ACHN (cell line): Measurements from ENCODE around the gene KCNJ14.
"Not testable (repeated sequence)": the region's sequence is repeated elsewhere in the genome, so short reads cannot be mapped to it uniquely, and the experiment has no call there.

ENCODE experiments used
- DNase-seq: peaks from one replicate; pipeline ENCODE4 v3.0.0-alpha.2; 2015
- in situ Hi-C: cut with HindIII; loops from 2 replicates; pipeline ENCODE4 v1.10.0; 2017; ENCODE audit warnings: low sequenced_read_pairs, low pct_ligation_motif_present, low pct_unique_long_range_greater_than_20kb

Gene KCNJ14

DNA sequence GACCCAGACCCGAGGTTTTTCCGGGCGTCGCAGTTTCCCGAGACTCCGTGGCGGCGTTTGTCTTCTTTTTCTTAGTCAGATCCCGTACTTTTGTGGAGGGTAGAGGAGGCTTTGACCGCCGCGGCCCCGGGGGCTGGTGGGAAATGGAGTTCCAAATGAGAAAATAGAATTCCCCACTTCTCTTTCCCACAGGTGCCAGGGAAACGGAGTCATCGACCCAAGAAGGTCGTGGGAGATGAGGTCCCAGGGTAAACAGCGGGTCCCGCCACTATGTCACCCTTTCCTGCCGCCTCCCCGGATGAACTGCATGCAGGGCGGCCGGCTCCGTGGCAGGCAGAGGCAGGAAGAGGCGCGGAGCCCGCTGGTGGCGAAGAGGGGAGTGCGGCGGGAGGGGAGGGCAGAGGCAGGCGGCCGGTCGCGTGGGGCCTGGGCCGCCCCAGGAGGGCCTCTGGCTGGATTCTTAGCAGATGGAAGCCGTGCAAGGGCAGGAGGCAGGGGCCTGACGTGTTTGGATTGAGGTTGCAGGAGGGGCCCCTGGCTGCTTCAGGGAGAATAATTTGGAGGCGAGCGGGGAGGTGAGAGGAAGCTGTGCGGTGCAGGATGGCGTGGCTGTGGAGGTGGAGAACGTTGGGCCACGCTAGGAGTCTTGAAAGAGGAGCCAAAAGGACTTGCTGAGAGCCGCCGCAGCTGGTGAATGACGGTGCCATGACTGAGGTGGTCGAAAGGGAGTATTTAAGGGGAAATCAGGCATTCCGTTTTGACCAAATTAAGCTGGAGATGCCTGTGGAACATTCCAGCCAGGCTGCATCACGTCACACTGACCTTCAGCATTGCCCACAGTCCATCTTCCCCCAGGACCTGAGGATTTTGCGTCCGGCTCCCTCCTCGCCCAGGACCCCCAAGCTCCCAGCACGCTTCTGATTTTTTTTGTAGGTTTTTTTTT, 25.5 kb downstream of the KCNJ14 start:
- no peak for DNase-seq
- in situ Hi-C loops: no loop called here

DNA sequence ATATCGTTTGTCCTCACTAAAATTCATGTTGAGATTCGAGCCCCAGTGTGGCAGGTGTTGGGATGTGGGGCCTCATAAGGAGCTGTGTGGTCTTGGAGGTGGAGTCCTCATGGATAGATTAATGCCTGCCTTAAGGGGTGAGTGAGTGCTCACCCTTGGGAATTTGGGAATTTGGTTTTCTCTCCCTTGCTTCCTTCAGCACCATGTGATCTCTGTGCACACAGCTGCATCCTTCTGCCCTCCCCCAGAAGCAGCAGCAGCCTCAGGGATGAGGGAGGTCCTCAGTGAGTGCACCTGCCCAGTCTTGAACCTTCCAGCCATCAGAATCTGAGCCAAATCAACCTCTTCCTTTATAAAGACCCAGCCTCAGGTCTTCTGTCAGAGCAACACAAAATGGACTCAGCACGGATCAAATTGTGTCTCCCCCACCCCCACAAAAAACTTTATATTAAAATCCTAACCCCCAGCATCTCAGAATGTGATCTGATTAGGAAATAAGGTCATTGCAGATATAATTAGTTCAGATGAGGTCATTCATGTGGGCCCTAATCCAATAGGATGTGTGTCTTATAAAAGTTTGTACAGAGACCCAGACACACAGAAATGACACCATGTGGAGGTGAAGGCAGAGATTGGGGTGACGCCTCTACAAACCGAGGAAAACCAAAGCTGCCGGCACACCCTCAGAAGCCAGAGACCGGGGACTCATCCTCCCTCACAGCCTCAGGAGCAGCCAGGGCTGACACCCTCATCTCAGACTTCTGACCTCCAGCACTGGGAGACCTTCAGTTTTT, 26.7 kb downstream of the KCNJ14 start:
- in situ Hi-C loops: no loop called here
- no peak for DNase-seq

DNA sequence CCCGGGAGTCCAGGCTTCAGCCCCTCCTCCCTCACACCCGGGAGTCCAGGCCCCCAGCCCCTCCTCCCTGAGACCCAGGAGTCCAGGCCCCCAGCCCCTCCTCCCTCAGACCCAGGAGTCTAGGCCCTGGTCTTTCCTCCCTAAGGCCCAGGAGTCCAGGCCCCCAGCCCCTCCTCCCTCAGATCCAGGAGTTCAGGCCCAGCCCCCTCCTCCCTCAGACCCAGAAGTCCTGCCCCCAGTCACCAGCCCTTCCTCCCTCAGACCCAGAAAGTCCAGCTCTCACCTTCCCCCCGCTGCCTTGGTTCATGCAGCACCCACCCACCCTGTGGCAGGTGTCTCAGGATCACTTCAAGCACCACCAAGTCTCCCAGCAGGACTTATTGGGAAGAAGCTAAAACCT, 27.9 kb downstream of the KCNJ14 start:
- DNase-seq: no peak
- in situ Hi-C loops: no loop called here

DNA sequence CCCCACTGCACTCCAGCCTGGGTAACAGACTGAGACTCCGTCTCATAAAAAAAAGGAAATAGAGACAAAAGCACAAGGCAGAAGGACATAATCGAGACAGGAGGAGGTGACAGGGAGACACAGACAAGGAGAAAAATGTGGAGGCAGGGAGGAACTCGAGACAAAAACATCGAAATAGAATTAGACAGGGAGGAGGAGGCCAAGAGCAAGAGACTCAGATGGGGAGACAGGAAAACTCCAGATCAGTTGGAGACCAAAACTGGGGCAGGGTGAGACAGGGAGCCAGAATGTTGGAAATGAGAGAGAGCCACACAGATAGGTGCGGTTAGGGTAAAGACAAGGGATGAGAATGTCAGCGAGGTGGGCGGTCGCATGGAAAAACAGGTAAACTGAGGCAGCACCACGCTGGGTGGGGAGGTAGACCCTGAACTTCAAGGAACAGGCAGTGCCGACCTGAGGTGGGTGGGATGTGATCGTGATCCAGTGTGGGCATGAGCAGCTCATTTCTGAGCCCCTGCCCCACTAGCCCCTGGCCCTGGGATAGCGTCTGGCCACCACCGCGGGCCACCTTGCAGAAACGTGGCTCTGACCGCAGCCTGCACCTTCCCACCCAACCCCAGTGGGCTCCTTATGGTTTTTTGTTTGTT, 29.0 kb downstream of the KCNJ14 start:
- no peak for DNase-seq
- in situ Hi-C loops: no loop called here

DNA sequence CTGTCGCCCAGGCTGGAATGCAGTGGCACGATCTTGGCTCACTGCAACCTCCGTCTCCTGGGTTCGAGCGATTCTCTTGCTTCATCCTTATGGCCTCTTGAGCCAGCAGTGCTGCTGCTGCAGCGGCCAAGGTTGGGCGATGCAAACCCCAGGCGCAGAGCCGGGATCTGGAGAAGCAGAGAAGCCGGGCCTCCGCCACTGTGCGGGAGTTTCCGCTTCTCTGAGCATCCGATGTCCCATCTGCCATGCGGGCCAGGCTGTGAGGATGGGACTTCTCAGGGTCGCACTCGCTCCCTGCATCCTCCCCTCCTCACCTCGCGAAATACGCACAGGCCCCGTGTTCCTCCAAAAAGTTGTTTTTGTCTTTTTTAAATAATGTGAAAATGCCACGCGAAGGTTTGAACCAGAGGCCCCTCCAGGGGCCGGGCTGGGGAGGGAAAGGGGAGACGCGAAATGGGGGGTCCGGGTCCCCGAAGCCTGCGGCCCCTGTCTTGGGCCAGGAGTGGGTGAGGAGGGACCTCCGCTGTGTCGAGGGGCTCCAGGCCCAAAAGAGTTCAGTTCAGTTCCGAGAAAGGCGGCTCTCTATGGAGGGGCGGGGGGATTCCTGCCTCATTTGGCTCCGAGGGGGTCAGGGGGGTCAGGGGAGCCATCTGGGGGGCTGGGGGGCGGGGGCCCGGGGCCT, 29.7 kb downstream of the KCNJ14 start:
- in situ Hi-C loops: no loop called here
- DNase-seq: no peak

DNA sequence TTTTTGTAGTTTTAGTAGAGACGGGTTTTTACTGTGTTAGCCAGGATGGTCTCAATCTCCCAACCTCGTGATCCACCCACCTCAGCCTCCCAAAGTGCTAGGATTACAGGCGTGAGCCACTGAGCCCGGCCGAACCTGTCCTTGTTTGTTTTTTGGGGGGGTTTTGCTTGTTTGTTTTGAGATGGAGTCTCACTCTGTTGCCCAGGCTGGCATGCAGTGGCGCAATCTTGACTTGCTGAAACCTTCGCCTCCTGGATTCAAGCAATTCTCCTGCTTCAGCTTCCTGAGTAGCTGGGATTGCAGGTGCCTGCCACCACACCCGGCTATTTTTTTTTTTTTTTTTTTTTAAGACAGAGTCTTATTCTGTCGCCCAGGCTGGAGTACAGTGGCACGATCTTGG, 31.3 kb downstream of the KCNJ14 start:
- DNase-seq, in situ Hi-C loops: not testable (repeated sequence)

DNA sequence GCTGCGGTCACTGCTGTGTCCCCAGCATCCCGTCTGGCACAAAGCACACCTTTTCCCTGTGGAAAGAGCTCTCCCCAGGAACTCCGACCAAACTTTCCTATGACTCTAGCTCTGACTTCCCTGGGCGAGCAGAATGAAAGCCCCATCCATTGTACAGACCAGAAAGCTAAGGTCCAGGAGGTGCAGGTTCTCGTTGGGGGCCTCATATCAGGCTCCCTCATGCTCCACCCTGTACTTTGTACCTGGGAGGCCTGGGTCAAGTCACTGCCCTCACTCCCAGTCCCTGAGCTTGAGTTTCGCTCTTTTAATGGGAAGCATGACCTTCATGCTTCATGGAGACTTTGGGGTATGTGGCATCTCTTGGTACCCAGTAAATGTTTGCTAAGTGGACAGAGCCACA, 32.2 kb downstream of the KCNJ14 start:
- in situ Hi-C loops: no loop called here
- DNase-seq: no peak

DNA sequence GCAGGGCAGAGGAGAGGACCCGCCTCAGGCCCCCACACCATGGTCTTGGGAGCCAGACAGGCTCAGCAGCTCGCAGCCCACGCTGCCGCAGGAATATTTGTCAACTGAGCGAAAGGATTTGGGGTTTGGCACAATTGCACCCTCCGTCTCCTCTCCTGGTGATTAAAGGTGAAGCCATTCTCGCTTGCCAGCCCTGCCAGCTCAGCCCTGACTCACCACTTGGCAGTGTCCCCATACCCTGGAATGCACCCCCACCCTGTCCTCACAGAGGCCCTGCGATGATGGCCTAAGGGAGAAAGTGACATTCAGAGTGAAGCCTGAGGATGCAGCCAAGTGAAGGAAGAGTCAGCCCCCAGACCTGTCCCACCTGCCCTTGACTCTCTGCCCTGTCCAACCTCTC, 32.6 kb downstream of the KCNJ14 start:
- peak; percentile 87 for DNase-seq

DNA sequence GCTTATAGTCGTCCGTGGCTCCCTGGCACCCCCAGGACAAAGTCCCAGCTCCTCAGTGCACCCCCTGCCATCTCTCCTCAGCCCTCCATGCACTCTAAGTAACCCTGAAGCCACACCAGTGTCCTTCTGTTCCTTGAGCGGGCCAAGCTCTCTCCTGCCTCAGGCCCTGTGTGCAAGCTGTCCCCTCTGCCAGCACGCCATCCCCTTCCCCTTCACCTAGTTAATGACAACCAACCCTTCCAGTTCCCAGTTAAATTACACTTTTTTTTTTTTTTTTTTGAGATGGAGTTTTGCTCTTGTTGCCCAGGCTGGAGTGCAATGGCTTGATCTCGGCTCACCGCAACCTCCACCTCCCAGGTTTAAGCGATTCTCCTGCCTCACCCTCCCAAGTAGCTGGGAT, 33.1 kb downstream of the KCNJ14 start:
- in situ Hi-C loops, DNase-seq: not testable (repeated sequence)

More for the DNA sequence above, 32.6 kb downstream of the KCNJ14 start:
- in situ Hi-C loops: no loop called here

DNA sequence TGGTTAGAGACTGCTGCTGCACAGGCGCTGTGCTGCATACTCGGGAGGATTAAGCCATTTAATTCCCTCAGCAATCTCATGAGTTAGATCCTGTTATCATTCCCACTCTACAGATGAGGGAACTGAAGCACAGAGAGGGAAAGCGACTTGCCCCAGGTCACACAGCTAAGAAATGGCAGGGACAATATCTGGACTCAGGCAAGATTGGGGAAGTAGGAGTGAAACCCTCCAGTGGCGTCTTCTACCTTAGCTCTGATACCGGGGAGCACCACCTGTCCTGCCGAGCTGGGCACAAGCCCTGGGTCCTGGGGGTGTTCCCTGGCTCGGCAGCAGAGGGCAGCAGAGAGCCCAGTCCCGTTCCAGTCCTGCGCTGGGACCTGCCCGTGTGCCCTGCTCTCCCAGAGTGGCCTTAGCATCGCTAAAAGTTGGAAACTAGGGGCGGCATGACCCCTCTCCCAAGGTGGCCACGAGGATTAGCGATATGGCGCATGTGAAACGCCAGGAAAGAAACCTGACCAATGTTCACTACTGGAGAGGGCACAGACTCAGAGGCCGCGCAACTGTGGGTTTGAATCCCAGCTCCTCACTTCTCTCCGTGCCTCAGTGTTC, 34.3 kb downstream of the KCNJ14 start:
- peak; percentile 61 for DNase-seq

DNA sequence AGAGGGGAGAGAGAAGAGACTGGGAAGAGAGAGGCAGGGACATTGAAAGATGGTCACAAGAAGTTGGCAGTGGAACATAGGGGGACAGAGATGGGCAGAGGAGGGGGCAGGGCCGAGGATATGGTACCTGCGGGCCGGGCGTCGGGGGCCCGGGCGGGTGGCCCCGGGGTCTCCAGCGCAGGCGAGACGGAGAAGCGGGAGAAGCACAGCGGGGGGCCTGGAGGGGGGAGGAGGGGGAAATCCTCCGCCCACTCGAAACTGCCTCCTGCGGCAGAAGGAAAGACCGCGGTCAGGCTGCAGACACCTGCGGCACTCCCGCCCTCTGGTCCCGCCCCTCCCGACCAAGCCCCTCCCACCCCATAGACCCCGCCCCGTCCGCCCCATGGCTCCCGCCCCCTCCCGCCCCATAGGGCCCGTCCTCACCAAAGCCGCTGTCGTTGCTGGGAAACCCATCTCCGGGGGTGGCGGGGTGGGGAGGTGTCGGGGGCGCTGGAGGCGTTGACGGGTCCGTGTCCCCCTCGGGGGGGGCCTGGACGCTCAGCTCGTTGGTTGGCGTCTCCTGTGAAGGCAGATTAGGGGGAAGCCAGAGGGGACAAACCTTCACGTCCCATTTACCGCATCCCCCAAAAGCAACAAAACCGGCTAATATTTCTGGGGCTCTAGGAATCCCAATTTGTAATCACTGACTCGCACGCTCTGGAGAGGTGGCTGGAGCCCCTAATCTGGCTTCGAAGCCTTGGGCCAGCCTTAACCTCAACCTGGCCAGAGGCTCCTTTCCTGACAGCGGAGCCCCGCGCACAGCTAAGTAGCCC, 35.8 kb downstream of the KCNJ14 start:
- in situ Hi-C loops: no loop called here

More for the DNA sequence above, 34.3 kb downstream of the KCNJ14 start:
- in situ Hi-C loops: no loop called here

DNA sequence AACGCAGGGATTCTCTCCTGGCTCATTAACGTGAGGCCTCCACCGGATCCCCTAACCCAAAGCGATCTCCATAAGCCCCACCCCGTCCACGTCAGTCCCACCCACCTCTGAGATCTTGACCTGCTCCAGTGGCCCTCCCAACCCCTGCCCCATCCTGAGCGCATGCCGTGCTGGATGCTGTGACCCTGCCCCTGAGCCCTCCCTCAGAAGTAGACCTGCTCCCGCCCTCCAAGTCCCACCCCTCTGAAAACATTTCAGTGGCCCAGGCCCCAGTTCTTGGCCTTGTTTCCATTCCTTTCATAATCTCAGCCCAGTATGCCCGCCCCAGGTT, 36.4 kb downstream of the KCNJ14 start:
- in situ Hi-C loops: no loop called here
- DNase-seq: no peak

More for the DNA sequence above, 35.8 kb downstream of the KCNJ14 start:
- DNase-seq: peak; percentile 51

DNA sequence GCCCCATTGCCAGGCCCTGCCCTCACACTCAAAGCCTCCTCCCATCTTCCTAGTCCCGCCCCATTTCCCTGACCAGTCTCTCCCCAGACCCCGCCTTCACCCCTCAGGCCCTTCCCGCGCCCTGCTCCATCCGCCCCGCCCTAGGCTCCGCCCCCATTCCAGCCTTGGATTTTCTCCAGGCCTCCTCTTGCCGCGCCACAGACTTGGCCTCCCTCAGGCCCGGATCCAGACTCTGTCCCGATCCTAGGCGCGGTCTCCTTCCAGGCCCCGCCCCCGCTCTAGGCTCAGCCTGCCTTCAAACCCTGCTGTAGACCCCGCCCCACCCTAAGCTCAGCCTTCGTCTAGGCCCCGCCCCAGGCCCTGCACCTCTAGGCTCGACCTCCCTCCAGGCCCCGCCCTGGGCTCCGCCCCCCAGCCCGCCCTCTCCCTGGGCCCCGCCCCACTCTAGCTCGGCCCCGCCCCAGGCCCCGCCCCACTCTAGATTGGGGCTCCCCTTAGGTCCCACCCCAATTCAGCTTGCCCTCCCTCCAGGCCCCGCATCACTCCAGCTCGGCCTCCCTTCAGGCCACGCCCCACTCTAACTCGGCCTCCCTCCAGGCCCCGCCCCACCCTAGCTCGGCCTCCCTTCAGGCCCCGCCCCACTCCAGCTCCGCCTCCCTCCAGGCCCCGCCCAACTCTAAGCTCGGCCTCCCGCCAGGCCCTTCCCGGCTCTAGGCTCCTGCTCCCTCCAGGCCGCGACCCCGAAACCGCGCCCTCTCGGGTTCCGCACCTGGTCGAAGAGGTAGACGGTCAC, 37.7 kb downstream of the KCNJ14 start:
- peak; percentile 94 for DNase-seq

DNA sequence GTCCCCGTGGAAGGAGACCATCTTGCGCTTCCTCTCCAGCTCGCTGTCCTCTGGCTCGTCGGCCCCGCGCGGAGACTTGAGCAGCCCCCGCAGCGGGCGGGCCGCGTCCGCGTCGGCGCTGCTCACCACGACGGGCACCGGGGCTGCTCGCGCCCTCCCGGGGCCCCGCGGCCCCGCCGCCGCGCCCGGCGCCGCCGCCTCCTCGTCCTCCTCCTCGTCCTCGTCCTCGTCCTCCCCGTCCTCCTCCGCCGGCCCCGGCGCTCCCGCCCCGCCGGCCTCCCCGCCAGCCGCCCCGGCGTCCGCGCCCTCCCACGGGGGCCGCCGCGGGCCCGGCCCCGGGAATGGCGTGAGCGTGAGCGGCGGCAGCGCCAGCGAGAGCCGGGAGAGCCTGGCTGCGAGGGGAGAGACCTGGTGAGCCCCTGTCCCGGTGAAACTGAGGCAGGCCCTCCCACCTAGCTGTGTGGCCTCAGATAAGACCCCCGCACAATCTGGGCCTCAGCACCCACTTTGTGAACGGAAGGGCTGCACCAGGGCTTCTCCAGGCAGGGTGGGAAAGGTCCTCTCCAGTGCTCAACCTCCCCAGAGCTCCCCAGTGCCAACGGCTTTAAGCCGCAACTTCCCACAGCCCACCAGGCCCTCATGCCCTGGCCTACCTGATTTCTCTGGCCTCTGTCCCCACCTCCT, 38.5 kb downstream of the KCNJ14 start:
- no peak for DNase-seq
- in situ Hi-C loops: no loop called here

More for the DNA sequence above, 37.7 kb downstream of the KCNJ14 start:
- in situ Hi-C loops: no loop called here

DNA sequence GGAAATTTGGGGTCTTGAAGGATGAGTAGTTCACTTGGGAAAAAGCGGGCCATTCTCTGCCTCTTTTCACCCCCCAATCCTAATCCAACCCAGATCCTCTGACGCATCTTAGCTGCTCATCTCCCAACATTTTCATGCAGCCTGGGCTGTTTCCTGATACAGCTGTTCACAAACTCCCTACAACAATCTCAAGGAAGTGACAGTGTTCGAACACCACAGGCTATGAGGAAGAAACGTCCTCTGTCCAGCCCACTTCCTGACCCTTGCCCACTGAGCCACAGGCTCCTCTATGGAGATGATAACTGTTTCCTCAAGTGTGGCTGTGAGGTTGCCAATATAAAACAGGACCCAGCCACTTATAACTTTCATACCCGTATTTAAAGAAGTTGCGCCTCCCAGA, 40.0 kb downstream of the KCNJ14 start:
- DNase-seq: no peak
- in situ Hi-C loops: no loop called here

DNA sequence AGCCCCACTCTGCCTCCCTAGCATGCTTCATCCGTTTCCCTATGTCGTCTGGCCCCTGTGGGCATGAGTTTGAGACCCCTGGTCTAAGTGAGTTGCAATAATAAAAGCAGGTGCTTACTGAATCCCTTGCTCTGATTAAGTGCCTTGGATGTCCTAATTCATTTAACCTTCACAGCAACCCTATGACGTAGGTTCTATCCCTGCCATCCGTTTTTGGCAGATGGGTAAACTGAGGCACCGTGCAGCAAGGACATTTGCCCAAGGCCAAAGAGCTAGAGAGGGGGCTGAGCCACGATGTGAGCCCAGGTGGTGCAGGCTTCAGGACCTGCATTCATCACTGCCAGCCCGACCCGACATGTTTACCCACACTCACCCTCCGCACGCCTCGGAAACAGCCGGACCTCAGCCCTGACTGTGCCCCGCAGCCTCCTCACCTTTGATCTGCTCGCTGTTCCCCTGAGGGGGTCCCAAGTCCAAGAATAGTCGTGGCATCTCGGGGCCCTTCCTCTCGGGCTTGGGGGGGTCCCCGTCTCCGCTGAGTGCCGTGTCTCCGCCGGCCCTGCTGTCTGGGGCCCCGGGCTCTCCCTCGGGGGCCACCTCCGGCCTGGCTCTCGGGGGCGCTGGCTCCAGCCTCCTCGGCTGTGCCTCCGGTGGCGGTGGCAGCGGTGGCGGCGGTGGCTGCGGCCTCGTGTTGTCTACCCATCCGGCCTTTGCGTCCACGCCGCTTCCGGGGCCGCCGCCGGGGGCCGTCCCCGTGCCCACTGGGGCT, 41.8 kb downstream of the KCNJ14 start:
- no peak for DNase-seq
- in situ Hi-C loops: no loop called here
